GM19193 (cell line): ENCODE measurements around the gene TACO1.

Source experiments
- POLR2A ChIP-seq: IDR thresholded peaks from 4 replicates; pipeline ENCODE4 v1.6.1; 2011; ENCODE audit not compliant: insufficient read depth, insufficient read length; ENCODE audit errors: extremely low read depth

Gene TACO1

DNA sequence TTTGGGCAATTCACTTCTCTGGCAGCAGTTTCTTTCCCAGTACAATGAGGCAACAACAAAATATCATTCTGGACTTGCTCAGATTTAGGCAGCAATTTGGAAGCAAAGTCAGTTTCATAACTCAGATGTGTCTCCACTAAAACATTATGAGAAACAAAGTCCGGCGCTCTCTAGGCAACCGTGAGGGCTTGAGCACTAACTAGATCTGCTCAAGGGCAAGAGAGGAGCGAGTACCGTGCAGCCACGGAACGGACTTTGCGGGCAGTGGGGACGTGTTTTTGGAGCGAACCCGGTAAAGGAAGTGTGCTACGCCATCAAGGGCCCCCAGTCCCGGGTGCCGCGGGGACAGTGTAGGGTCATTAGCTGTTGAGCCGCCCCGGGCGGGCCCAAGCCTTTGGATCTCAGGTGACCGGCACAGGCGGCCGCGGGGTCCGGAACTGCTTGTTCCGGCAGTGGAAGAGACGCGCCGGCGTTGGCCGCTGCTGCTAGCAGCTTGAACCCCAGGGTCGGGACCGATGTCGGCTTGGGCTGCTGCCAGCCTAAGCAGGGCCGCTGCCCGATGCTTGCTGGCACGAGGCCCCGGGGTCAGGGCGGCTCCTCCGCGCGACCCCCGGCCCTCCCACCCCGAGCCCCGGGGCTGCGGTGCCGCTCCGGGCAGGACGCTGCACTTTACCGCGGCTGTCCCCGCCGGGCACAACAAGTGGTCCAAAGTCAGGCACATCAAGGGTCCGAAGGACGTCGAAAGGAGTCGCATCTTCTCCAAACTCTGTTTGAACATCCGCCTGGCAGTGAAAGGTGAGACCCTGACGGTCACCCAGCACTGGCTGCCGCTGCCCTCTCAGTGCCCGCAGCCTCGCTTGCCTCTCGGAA lies at the start of gene TACO1:
Gene TACO1, plus strand, starts transcription at position 327 of the 870 bp plus-strand sequence. Its CDS starts 189 bp downstream, at position 516.
- peak; percentile 83 for TF ChIP-seq POLR2A

DNA sequence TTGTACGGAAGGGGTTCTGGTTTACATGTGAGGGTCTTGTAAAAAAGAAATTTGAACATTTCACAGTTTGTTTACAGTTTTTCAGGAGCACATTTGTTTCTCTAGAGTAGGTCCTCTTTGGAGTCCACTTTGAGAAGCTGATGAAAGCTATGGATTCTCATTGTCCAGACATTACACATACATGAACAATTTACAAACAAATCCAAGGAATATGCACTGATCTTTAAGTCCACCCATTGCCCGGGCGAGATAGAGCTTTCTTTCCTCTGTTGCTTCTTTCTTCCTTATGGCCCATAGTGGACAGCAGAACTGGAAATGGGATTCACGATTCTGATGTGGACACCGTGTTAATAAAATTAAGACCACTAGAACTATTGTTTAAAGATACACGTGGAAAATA lies 48.5 kb upstream of the TACO1 start:
- no peak for TF ChIP-seq POLR2A

DNA sequence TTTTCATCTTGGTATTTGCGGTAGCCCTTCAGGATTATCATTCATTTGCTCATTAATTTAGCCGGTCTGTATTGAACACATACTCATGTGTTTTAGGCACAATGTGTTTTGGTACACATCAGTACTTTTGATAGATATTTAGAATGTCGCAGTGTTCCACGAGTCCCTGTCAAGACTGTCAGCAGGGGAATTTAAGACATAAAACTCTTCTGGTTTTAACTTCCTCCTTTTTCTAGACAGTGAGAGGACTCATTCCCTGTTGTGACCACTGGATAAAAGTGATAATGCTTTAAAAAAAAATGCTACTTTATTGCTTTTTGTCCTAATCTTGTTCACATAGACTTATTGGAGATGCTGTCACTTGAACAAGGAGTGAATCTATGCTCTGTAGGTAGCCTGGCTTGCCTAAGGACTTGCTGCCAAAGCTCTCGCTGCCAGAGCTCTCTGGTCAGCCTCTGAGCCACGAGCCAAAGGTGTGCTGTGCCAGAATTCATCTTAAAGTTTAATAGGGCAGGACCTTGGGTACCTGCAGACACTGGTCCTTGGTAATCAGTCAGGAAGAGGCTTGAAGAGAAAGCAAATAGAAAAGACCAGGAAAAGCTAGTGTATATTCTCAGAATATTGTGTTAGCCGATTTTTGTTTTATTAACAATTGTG lies 45.1 kb upstream of the TACO1 start:
- no peak for TF ChIP-seq POLR2A

DNA sequence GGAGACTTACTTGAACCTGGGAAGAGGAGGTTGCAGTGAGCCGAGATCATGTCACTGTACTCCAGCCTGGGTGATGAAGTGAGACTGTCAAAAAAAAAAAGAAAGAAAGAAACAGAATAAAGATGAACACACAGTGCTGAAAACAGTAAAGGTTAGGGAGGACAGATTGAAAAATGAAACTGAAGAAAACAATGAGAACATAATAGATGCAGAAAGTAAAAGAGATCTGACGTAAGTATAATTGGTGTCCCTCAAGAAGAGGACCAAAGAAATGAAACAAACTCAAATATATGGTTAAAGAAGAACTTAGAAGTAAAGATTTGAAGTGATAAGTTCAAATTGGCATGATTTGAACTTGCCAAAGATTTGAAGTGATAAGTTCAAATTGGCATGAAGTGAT lies 43.3 kb upstream of the TACO1 start:
- no peak for TF ChIP-seq POLR2A

DNA sequence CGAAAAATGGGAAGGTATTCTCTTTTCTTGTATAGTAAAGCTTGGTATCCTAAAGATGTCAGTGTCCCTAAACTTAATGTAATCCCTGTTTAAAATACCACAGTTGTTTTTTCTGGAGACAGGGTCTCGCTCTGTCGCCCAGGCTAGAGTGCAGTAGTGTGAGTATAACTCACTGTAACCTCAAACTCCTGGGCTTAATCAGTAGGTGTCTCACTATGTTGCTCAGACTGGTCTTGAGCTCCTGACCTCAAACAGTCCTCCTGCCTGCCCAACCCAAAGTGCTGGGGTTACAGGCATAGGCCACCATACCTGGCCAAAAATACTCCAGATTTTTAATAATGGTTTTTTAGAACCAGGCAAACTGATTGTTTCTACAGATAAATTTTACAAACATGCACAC lies 42.3 kb upstream of the TACO1 start:
- no peak for TF ChIP-seq POLR2A

DNA sequence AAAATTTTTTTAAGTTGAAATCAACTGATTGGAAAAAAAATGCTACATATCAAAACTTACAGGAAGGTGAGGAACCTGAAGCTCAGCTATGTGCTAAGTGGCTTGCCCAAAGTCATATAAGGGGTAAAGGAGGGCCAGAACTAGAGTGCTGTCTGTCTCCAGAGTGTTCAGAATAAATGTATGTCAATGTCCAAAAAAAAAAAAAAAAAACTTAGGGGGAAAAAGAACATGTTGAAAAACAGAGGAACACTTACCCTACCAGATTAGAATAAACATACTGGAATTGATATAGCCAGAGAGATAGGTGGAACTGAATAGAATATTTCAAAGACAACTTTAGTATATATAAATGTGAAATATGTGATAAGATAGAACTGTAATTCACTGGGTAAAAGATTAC lies 38.9 kb upstream of the TACO1 start:
- TF ChIP-seq POLR2A = no peak

DNA sequence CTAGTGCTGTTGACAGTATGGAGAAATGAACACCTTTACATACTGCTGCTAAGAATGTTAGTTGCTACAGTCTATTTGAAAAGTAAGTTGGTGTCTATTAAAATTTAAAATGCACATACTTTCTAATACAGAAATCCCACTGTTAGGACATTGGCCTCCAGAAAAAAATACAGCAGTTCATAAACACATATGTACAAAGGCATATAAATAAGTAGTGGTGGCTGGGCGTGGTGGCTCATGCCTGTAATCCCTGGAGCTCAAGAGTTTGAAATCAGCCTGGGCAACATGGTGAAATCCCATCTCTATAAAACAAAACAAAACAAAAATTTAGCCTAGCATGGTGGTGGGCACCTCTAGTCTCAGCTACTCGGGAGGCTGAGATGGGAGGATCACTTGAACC lies 37.4 kb upstream of the TACO1 start:
- no peak for TF ChIP-seq POLR2A

DNA sequence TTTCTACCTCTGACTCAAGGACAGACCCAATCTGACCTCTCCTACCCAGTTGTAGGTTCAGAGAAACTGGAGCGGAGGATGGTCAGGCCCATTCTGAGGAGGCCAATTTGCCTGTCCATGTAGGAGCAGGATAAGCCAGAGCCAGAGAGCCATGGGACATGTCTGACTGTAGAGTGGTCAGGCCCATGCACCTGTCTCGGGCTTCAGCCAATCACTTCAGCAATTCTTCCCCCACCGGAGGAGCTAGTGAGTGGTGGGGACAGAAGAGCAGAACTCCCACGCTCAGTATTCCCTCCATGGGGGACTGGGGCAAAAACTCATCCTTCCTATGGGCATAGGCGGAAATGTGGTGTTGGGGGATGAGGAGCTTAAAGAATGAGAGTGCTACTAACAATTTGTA lies 36.1 kb upstream of the TACO1 start:
- no peak for TF ChIP-seq POLR2A

DNA sequence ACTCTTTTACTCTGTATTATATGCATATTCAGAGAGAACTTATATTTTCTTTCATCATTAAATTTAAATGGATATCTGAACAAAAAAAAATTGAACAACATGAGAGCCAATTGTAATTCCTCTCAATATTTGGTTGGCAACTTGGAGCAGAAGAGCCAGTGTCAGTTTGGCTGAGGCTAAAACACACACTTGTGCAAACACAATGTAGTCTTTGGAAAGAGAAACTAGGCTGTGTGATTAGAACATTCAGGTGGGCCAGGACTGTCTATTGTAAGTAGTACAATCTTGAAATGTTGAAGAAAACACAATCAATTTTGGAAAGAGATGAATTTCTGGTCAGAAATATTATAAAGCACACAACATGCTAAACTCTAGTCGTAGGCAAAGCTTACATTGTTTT lies 33.5 kb upstream of the TACO1 start:
- TF ChIP-seq POLR2A = no peak

DNA sequence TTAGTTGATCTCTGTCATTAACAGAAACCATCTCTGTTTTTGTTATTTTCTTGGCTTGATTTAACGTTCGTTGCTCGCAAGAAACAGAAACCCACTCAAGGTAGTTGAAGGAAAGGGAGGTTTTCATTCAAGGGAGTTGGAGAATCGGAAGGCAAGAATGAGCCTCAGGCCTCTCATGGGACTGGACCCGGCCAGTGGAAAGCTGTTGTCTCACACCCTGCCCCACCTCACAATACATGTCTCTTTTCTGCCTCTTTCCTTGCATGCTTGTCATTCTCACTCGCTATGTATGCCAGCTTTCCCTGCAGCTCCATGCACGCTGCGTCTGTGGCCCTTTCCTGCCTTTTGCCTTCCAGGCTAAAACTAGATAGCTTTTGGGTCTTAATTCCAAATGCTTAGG lies 32.1 kb upstream of the TACO1 start:
- TF ChIP-seq POLR2A = no peak

DNA sequence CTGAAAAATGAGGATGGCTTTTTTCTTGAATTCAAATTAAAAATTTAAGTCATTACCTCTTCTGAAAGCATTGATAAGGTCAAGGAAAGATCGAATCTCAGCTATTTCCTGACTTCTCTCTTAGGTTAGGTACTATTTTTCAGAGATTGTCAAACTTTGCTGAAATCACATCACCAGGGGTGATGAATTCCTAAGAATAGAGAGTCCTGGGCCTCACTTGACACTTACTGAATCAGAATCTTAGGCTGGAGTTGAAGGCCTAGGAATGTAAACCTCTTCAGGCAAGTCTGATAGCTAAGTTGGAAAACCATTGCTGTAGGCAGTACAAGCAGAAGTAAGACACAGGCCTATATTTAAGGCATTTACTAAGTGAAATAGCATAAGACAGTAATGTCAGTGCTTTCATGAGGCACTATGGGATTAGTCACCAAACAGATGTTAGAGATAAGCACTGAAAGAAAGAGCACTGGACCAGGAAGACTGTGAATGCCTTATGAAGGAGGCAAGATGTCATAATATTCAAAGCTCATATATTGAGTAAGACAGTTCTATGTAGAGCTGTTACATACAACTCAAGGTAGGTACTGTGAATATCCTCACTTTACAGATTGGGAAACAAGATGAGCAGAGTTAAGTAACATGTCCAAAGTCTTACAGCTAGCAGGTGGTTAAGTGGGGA lies 28.9 kb upstream of the TACO1 start:
- no peak for TF ChIP-seq POLR2A

DNA sequence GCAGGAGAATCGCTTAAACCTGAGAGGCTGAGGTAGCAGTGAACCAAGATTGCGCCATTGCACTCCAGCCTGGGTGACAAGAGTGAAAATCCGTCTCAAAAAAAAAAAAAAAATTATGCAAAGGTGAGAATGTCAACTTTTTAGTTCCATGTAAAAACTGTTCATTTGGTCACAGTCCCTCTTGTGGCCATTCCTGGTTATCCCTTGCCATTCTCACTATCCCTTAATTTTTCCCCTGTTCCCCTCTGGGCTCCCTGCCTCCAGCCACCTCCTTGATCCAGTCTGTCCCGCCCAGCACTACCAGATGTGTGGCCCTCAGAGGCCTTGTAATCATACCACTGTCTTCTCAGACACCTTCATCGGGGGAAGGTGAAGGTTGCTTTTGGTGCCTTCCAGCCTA lies 27.1 kb upstream of the TACO1 start:
- no peak for TF ChIP-seq POLR2A

DNA sequence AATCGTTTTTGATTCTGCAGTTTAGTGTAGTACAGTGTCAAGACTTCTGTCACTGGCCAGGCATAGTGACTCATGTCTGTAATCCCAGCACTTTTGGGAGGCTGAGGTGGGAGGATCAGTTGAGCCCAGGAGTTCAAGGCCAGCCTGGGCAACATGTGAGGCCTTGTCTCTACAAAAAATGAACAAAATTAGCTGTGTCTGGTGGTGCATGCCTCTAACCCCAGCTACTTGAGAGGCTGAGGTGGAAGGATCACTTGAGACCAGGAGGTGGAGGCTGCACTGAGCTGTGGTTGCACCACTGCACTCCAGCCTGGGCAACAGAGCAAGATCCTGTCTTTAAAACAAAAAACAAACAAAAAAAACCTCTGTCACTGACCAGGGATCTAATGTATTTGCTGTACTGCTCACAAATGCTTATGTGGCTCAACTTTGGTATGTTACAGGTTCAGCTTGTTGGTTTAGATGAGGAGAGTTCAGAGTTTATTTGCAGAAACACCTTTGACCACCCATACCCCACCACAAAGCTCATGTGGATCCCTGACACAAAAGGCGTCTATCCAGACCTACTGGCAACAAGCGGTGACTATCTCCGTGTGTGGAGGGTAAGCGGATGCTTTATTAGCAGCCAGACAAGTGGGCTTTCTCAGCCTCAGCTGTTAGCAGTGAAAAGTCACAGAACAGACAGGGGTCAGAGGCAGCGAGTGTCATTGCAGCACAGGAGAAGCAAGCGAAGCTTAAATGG lies 22.5 kb upstream of the TACO1 start:
- TF ChIP-seq POLR2A = no peak

DNA sequence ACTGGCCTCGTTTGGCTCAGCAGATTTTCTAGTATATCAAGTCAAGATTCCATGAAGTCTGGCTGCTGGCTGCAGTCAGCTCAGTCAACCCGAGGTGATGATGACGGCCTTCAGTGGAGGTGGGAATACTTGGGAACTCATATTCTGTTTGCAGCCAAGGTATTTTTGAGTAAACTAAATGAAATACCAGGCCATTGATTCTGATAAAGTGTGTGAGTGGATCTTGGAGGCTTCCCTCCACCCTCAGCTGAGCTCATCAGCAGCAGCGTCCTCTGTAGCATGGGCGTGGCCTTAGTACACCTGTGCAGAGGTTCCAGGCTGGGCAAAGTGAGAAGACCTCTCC lies 22.0 kb upstream of the TACO1 start:
- no peak for TF ChIP-seq POLR2A

DNA sequence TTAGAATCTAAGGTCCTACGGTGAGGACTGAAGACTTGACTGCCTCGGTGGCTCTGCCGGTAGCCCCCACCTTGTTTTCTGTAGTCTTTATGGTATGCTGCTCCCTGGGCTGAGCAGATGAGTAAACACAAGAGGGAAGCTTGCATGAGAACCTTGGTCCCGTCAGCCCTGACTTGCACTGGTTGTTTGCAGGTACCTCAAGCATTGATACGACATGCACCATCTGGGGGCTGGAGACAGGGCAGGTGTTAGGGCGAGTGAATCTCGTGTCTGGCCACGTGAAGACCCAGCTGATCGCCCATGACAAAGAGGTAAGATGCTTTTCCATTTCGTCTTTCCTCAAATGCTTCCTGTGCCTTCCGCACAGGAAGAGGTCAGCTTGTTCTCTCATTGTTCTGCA lies 21.1 kb upstream of the TACO1 start:
- no peak for TF ChIP-seq POLR2A
